GM18511 (cell line): ENCODE measurements around the gene LRP11.

Source experiments
- ATAC-seq: cut with Tn5 transposase; IDR thresholded peaks from one replicate; pipeline ENCODE4 v1.9.1; 2021; ENCODE audit warnings: mild to moderate bottlenecking, moderate library complexity; ENCODE audit not compliant: unreplicated experiment

The LRP11 gene

GRCh38 chr6:149809798-149810197 lies 54.4 kb downstream of the LRP11 start:
- ATAC-seq: no peak

GRCh38 chr6:149806127-149806526 lies 58.0 kb downstream of the LRP11 start:
- ATAC-seq: no peak

GRCh38 chr6:149783551-149783950 lies 80.6 kb downstream of the LRP11 start:
- no peak for ATAC-seq

- ATAC-seq: no peak
Observed at GRCh38 chr6:149782337-149782736, 81.8 kb downstream of the LRP11 start.

- no peak for ATAC-seq
Observed at GRCh38 chr6:149781715-149782114, 82.4 kb downstream of the LRP11 start.

GRCh38 chr6:149779644-149779963 lies 84.6 kb downstream of the LRP11 start:
- no peak for ATAC-seq

GRCh38 chr6:149777624-149778023 lies 86.5 kb downstream of the LRP11 start:
- ATAC-seq: no peak

GRCh38 chr6:149771925-149772324 lies 92.2 kb downstream of the LRP11 start:
- no peak for ATAC-seq

GRCh38 chr6:149771185-149771584 lies 93.0 kb downstream of the LRP11 start:
- ATAC-seq: no peak

- no peak for ATAC-seq
Observed at GRCh38 chr6:149769676-149770075, 94.5 kb downstream of the LRP11 start.
